ENCODE measurements around the gene GRIN3B. TPM values are rescaled to one million over a fixed set of nuclear protein-coding genes. Genes with fewer than 3 reads are reported as not detected.
A peak's percentile ranks its signal among the peaks of the same experiment; 100 is the strongest.

Gene GRIN3B
- total and polyA plus RNA-seq, 9 of the 15 experiments (the other 6 are each of a cell fraction or from before 2014, with no cell fraction given): 0.06 to 0.95 (median 0.19) TPM; not detected in 6

DNA sequence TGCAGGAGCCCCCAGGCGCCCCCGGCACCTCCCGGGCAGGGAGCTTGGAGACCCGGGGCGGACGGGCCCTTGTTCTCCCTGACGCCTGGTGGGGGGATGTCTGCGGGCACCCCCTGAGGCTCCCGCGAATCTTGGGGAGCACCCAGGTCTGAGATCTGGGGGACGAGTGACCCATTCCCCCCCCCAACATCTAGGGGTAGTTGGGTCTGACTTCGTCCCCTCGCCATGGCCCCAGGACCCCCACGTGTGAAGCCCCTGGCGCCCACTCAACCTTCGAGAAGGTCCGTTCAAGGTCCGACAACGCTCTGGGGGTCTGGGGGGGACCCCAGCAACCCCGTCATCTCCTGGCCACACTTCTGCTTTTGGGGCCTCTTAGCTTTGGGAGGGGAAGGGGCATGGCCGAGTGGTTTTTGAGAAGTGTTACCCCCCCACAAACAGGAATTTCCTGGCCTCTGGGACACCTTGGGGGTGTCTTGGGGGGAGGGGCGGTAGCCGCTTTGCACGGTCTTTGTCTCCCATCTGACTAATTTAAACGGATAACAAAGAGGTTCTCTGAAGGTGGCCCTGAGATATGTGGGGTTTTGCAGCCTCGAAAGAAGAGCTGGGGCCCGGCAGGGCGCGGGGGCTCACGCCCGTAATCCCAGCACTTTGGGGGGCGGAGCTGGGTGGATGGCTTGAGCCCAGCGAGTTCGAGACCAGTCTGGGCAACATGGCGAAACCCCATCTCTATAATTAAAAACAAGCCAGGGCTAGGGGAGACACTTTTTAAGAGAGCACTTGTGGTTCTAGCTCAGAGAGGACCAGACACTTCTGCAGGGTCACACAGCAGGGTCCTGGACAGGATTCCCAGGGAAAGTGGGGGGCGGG, 26.8 kb downstream of the GRIN3B start (continued):
- TF ChIP-seq MCM2 (IDR thresholded peaks at IDR 0.05; ENCODE audit: low read depth) (no peak), POLR3G (IDR thresholded peaks at IDR 0.05; ENCODE audit: extremely low read depth, insufficient read length, insufficient replicate concordance) (no peak), ZBTB9 (CRISPR knock-in tag; IDR thresholded peaks at IDR 0.05) (no peak), STAT5A (IDR thresholded peaks at IDR 0.05; ENCODE audit: borderline replicate concordance, low read length) (no peak), HDAC1 (IDR thresholded peaks at IDR 0.05) (0 out of 4 replicates have a peak, but pooled peaks of 1 of the 2 experiments have one; percentile 27), BCOR (IDR thresholded peaks at IDR 0.05) (peak; percentile 85), E2F1 (CRISPR knock-in tag; IDR thresholded peaks at IDR 0.05) (no peak), HCFC1 (IDR thresholded peaks at IDR 0.05; ENCODE audit: low read depth, low read length) (no peak), YBX1 (IDR thresholded peaks at IDR 0.05) (no peak), ZNF76 (CRISPR knock-in tag; IDR thresholded peaks at IDR 0.05; ENCODE audit: borderline replicate concordance) (no peak), ZNF224 (CRISPR knock-in tag; IDR thresholded peaks at IDR 0.05) (no peak), ZNF217 (CRISPR knock-in tag; IDR thresholded peaks at IDR 0.05) (no peak), PTBP1 (IDR thresholded peaks at IDR 0.05; ENCODE audit: low read depth, low read length) (peak; percentile 84; the same call in 1 of the 2 replicates), REST (IDR thresholded peaks at IDR 0.05; ENCODE audit: borderline replicate concordance) (no peak), REST (CRISPR knock-in tag; IDR thresholded peaks at IDR 0.05; ENCODE audit: low read depth) (no peak), NFATC3 (IDR thresholded peaks at IDR 0.05) (no peak), FIP1L1 (IDR thresholded peaks at IDR 0.05; ENCODE audit: low read depth, low read length, poor library complexity, severe bottlenecking) (no peak), RBM25 (IDR thresholded peaks at IDR 0.05; ENCODE audit: low read depth, low read length, severe bottlenecking) (peak; percentile 73)

All from K562 (cell line).